A549 treated with GW870086 at 1 μM for 4 hours (cell line): ENCODE data around the gene HSD17B4. TPM values are rescaled to one million over a fixed set of nuclear protein-coding genes. Genes with fewer than 3 reads are reported as not detected.

Source experiments
- total RNA-seq: library from RNA; stranded (reverse); fragments of 200-300 nt; extraction: Qiagen RNA extraction; gene quantifications from 5 replicates; pipeline ENCODE4 v1.2.3, GENCODE V29; 2022; ENCODE audit warnings: low read depth

Gene HSD17B4, protein sequence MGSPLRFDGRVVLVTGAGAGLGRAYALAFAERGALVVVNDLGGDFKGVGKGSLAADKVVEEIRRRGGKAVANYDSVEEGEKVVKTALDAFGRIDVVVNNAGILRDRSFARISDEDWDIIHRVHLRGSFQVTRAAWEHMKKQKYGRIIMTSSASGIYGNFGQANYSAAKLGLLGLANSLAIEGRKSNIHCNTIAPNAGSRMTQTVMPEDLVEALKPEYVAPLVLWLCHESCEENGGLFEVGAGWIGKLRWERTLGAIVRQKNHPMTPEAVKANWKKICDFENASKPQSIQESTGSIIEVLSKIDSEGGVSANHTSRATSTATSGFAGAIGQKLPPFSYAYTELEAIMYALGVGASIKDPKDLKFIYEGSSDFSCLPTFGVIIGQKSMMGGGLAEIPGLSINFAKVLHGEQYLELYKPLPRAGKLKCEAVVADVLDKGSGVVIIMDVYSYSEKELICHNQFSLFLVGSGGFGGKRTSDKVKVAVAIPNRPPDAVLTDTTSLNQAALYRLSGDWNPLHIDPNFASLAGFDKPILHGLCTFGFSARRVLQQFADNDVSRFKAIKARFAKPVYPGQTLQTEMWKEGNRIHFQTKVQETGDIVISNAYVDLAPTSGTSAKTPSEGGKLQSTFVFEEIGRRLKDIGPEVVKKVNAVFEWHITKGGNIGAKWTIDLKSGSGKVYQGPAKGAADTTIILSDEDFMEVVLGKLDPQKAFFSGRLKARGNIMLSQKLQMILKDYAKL
- 56.2 to 62.5 TPM (median 58.6 TPM) in 5 replicates for total RNA-seq

GRCh38 chr5:119452373-119453039 is at the start of gene HSD17B4:
HSD17B4 (plus strand) TSS chr5:119452497; CDS start chr5:119452576, 79 bp downstream.

Other genes starting within 250 kb of the HSD17B4 start
- 12.4 to 23.2 TPM (median 15.7 TPM) in 5 replicates for gene TNFAIP8, start 96.5 kb upstream of the HSD17B4 start, total RNA-seq
- gene FAM170A, start 177.1 kb downstream of the HSD17B4 start, total RNA-seq = not detected in 5 replicates